Activated CD4-positive, alpha-beta T cell treated with anti-CD3 and anti-CD28 coated beads for 4 hours (primary cell): ENCODE measurements around the gene MRI1.

Source experiments
- DNase-seq, 2 donors: peaks; one replicate each; pipeline ENCODE4 v3.0.0-alpha.2; 2020

The MRI1 gene

GRCh38 chr19:13795595-13796300, 31.4 kb downstream of the MRI1 start:
- DNase-seq = no peak

DNA sequence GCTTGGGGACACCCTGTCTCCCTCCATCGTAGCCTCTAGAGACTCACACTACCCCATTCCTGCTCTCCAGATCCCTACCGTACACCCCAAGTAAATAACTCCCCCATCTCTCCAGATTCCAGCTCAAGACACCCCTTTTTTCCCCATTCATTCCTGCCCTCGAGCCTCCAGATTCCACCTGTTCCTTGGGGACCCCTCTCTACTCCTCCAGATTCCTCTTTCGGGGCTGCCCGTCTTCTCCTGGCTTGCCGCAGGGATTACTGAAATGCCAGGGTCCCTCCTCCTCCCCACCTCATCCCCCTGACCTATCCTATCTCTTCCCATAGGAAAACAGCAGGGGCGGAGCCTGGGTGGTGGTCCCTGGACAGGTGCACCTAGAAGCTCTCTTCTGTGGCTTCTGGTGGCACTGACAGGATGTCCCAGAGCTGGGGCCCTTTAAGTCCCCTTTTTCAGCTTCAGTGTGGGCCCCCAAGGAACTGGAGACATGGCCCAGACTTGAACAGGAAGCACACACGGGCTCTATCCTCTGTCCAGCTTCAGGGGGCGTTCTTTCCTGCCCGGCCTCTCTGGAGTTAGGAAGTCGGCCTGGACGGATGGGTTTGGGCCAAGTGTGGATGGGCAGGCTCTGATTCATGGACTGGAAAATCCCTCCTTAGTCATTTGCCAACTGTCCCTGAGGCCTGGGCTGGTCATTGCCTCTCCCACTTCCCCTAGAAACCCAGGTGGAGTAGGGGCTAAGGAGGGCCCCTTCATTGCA, 32.2 kb downstream of the MRI1 start:
- no peak for DNase-seq

- no peak for DNase-seq
These were observed 32.7 kb downstream of the MRI1 start for GRCh38 chr19:13797058-13797440.

DNA sequence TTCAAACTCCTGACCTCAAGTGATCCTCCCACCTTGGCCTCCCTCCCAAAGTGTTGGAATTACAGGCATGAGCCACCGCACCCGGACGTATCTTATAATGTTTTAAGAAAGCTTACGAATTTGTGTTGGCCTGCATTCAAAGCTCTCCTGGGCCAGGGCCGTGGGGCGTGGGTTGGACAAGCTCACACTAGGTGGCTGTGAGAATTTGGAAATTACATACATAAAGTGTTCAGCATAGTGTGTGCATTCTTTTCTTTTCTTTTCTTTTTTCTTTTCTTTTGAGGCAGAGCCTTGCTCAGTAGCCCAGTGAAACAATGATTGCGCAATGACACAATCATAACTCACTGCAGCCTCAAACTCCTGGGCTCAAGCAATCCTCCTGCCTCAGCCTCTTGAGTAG, 33.5 kb downstream of the MRI1 start:
- DNase-seq = no peak

DNA sequence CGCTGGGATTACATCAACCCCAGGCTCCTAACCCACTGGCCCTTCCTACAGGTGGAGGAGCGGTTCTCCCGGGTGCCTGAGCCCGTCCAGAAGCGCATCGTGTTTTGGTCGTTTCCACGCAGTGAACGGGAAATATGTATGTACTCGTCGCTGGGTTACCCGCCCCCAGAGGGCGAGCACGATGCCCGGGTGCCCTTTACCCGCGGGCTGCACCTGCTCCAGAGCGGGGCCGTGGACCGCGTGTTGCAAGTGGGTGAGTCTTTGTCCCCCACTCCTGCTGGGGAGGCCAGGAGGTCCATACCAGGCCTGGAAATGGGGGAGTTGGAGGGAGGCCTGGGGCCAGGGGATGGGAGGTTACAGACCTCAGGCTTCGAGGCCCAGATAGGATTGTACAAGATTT, 35.3 kb downstream of the MRI1 start:
- no peak for DNase-seq

DNA sequence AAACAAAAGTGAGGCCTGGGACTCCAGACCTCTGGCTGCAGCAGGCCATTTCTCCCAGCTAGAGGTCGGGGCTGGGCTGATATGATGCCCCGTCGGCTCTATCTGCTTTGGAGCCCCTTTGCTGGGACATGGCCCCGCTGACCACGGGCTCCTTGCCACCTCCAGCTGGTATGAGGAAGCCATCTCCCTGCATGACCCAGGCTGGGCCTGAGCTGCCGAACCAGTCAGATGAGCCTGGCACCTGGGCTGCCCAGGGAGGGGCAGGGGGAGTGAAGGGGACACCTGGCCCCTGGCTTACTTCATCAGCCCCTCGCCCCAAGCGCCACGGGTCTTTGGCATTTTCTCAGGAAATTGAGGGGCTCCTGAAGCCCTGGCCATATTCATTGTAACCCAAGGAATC, 38.7 kb downstream of the MRI1 start:
- DNase-seq = no peak

DNA sequence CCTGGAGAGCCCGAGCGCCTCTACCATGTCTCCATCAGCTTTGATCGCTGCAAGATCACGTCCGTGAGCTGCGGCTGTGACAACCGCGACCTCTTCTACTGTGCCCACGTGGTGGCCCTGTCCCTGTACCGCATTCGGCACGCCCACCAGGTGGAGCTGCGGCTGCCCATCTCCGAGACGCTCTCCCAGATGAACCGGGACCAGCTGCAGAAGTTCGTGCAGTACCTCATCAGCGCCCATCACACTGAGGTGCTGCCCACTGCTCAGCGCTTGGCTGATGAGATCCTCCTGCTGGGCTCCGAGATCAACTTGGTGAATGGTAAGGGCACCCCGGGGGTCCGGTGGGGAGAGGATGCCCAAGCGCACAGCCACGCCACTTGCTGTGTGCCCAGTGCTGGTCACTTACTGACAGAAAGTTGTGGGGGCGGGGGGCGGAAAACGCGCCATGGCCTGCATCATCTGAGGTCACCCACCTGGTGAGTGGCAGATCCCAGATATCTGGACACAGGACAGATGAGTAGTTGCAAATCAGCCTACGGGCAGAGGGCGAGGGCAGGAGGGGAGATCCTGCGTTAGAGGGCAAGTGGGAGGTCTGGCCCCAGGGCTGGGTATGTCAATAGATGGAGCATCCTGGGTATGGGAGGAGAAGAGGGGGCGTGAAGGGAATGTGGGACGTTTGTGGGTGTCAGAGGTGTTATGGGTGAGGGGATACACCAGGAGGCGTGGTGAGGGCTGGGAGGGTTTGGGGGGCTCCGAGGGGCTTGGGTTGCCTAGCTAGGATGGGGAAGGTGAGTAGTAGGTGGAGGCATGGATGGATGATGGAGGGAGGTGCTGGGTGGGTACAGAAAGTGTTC, 40.7 kb downstream of the MRI1 start:
- no peak for DNase-seq

DNA sequence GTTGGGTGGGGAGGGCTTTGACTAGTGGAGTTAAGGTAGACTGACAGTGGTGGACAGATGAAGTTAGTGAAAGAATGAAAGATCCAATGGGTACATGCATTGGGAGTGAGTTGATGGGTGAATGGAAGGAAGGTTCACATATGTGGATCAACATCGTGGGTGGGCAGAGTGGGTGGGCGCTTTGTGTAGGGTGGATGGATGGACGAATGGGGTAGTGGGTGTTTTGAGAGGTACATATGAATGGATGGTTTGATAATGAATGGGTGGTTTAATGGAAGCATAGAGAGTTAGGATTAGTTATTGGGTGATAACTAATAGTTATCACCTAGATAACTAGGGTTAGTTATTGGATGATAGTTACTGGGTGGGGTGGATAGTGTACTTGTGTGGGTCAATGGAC, 42.4 kb downstream of the MRI1 start:
- DNase-seq = no peak

- DNase-seq = no peak
These were observed 43.2 kb downstream of the MRI1 start for GRCh38 chr19:13807421-13808021.

DNA sequence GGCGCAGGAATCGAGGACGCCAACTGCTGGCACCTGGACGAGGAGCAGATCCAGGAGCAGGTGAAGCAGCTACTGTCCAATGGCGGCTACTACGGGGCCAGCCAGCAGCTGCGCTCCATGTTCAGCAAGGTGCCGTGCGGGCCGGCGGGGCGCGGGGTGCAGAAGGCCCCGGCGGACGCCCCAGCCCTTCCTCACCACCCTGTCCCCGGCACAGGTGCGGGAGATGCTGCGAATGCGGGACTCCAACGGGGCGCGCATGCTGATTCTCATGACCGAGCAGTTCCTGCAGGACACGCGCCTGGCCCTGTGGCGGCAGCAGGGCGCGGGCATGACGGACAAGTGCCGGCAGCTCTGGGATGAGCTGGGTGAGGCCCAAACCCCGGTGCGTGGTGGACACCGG, 44.5 kb downstream of the MRI1 start:
- DNase-seq = no peak

DNA sequence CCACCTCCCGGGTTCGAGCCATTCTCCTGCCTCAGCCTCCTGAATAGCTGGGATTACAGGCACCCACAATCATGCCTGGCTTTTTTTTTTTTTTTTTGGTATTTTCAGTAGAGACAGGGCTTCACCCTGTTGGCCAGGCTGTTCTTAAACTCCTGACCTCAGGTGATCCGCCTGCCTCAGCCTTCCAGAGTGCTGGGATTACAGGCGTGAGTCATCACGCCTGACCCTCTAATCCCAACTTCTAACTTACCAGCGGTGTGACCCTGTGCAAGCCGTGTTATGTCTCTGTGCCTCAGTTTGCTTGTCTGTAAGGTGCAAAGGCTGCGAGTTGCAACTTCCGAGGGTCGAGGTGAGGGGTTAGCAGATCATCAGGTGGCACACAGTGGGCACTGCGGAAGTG, 48.2 kb downstream of the MRI1 start:
- DNase-seq = no peak

DNA sequence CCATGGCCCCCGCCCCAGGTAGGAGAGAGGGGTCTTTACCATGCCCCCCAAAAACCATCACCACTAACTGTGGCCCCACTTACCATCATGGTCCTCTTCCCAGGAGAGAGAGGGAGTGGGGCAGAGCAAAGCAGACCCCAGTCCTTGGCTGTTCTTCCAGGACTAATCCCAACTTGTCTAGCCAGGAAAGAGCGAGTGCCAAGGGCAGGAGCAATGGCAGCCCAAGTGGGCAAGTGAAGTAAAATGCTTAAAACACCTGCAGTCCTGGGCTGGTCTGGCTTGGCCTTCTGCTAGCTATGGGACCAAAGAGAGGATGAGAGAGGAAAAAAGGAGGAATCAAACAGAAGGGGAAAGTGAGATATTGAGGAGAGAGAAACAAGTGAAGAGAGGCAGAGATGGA, 48.8 kb downstream of the MRI1 start:
- no peak for DNase-seq

DNA sequence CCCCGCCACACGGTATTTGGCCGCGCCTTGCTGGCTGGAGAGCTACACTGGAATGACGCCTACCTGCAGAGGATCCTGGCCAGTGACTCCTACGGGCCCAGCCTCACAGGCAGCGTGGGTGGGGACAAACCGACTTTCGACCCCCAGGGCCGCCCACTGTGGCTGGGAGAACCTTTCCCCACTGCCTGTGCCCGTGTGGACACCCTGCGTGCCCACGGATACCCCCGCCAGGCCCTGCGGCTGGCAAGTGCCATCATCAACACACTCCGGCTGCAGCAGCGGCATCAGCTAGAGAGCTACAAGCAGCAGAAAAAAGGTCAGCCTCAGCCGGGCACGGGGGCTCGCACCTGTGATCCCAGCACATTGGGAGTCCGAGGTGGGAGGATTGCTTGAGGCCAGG, 50.2 kb downstream of the MRI1 start:
- DNase-seq = no peak

GRCh38 chr19:13817018-13817614, 52.8 kb downstream of the MRI1 start:
- DNase-seq = no peak

DNA sequence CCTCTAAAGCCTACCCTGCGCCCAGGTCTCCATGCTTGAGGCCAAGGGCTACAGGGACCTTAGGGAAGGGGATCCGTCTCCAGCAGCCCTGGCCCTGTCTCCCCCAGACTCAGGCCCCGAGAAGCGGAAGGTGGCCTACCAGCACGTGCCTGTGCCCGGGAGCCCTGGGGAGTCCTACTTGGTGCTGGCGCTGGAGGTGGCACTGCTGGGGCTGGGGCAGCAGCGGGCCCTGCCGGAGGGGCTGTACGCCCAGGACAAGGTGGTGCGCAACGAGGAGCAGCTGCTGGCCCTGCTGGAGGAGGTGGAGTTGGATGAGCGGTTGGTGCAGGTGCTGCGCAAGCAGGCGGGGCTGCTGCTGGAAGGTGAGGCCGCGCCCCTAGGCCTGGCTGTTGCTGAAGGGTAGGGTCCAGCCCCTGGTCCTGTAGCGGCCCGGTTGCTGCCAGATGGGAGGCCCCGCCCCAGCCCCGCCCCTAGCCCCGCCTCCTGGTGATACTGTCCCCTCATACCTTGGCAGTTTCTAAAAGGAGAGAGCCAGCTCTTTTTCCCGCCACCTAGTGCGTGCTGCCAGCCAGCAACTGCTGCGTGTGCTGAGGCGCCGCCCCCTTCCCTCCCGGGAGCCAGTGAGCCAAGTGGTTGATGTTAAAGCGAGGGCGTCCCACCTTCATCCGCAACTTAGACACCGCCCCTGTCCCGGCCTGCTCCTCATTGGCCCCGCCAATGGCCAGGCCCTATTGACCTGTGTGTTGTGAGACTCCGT, 53.5 kb downstream of the MRI1 start:
- DNase-seq = peak in 1 of 2 donors; percentile 45

DNA sequence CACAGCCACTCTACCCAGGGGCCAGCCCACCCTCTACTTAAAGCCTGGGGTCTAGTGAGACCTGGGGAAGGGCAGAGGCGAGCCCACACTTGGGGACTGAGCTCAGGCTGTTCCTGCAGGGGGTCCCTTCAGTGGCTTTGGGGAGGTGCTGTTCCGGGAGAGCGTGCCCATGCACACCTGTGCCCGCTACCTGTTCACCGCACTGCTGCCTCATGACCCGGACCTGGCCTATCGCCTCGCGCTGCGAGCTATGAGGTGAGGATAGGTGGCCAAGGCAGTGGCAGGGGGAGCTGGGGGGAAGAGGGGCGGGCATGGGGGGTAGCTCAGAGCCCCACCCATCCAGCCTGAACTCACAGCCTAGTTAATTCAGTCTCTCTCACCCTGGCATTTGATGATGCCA, 54.9 kb downstream of the MRI1 start:
- no peak for DNase-seq

DNA sequence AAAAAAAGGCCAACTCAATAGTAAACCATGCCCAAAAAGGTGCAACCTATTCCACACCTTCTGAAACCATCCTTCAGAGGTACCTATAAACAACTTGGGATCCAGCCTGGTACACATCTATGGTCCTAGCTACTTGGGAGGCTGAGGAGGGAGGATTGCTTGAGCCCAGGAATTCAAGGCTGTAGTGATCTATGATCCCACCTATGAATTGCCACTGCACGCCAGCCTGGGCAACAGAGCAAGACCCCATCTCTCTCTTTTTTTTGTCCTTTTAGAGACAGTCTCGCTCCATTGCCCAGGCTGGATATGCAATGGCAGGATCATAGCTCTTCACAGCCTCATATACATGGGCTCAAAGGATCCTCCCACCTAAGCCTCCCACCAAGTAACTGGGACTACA, 57.0 kb downstream of the MRI1 start:
- no peak for DNase-seq

DNA sequence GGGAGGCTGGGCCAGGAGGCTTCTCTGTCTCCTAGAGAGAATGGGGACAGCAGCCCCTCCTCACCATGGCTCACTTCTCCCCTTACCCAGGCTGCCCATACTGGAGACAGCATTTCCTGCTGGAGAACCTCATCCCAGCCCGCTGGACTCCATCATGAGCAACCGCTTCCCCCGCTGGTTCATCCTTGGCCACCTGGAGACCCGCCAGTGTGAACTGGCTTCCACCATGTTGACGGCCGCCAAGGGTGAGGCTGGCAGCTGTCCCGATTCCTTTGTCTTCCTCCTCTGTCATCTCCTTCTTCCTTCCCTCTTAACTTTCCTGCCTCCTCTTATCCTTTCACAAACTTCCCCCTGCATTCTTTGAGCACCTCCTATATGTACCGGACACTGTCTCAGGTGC, 58.9 kb downstream of the MRI1 start:
- DNase-seq = no peak
